ENCODE measurements around the gene CLIP2.
"Not testable (repeated sequence)": the region's sequence is repeated elsewhere in the genome, so short reads cannot be mapped to it uniquely, and the experiment has no call there.

CLIP2 gene

DNA sequence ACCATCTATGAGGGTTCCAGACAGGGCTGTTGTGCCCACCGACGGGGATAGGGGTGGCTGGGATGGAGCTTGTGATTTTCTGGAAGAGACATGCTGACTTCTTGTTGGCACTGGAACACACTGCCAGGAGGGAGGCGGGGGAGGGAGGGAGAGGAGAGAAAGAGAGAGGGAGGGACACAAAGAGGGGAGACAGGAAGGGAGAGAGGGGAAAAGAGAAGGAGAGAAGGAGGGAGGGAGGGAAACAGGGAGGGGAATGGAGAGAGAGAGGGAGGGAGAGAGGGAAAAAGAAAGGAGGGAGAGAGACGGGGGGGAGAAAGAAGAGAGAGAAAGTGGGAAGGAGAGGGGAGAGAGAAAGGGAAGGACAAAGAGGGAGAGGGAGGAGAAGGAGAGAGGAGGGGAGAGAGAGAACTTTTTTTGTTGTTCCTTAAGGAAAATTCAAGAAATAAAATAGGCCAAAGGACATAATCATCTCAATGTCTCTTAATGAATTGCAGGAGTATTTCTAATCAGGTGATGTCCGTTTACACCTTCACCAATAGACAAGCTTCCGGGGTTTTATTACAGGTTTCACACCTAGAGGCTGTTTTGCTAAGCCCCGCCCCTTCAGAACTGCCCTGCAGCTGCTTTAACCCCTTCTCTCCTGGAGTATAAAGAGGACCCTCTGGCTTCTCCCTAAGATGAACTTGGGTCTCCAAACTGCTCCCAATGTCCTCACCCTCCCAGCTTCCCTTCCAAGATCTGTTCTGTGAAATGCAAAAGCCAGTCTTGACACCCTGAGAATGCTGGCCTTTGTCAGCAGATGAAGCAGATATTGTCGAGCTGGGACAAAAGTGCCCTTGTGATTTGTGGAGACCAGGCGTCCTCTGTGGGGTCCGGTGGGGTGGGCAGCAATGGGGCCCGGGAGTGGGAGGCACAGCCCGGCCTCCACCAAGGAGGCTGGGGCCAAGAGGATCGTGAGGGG lies 82.5 kb downstream of the CLIP2 start:
- DNase-seq (ENCODE audit: low spot score), result no peak

- DNase-seq (ENCODE audit: low spot score), result no peak
These were observed 83.4 kb downstream of the CLIP2 start for GRCh38 chr7:74372511-74373111.

DNA sequence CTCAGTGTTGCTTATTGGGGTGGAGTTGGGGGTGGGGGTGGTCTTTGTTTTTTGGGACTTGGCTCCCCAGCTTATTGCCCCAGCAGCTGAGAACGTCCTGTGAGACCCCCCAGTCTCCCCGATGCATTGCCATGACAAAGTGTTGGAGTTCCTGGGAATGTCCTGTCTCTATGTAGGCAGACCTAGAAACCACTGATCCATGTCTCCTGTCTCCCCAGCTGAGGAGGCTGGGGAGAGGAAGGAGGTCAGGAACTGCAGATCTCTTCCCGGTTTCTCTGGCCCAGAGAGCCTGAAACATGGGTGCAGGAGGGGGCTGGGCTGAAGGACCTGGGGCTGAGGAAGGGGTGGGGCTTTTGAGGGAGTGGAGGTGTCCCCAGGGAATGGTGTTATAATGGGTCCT lies 84.3 kb downstream of the CLIP2 start:
- DNase-seq (ENCODE audit: low spot score), result no peak

- no peak for DNase-seq (ENCODE audit: low spot score)
These were observed 86.6 kb downstream of the CLIP2 start for GRCh38 chr7:74375726-74376220.

- no peak for DNase-seq (ENCODE audit: low spot score)
These were observed 87.2 kb downstream of the CLIP2 start for GRCh38 chr7:74376256-74377036.

GRCh38 chr7:74379938-74380337 lies 90.7 kb downstream of the CLIP2 start:
- no peak for DNase-seq (ENCODE audit: low spot score)

DNA sequence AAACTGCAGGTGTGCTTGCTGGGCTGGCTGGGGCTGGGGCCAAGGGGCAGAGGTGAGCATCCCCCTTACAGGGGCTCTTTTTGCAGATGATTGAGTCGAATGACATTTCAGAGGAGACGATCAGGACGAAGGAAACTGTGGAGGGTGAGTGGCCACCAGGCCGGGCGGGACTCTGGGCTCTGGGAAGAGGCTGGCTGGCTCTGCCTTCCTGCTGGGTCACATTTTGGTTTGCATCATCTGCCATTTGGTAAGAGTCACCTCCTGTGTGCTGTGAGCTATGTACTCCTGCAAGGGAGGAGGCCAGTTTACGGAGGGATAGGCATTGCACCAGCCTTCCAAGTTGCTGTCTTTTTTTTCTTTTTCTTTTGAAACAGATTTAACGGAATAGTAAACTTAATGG lies 91.5 kb downstream of the CLIP2 start:
- DNase-seq (ENCODE audit: low spot score), result no peak

GRCh38 chr7:74384086-74384485 lies 94.9 kb downstream of the CLIP2 start:
- DNase-seq (ENCODE audit: low spot score), result not testable (repeated sequence)

DNA sequence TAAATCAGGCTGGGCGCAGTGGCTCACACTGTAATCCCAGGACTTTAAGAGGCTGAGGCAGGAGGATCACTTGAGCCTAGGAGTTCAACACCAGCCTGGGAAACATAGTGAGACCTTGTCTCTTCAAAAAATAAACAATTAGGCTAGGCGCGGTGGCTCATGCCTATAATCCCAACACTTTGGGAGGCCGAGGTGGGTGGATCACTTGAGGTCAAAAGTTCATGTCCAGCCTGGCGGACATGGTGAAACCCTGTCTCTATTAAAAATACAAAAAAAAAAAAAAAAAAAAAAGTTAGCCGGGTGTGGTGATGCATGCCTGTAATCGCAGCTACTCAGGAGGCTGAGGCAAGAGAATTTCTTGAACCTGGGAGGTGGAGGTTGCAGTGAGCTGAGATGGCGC lies 95.6 kb downstream of the CLIP2 start:
- not testable (repeated sequence) for DNase-seq (ENCODE audit: low spot score)

- DNase-seq (ENCODE audit: low spot score), result no peak
These were observed 98.4 kb downstream of the CLIP2 start for GRCh38 chr7:74387606-74388005.

GRCh38 chr7:74388880-74389415 lies 99.7 kb downstream of the CLIP2 start:
- DNase-seq (ENCODE audit: low spot score), result no peak

DNA sequence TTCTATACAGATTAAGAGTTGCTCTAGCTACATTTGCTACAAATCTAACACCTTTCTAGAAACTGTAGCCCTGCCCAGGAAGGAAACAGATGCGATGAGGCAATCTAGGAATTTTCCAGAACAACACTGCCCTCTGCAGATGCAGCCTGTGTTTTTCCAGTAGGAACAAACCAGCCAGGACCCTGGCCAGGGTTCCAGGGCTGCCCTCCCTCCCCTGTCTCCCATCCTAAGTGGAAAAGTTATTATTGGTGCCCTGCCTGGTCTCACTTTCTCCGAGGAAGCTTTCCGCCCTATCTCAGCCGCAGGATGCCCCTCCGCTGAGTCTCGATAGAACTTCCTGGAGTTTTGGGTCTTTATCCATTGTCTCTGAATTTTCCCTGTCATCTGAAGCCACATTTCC lies 104.5 kb downstream of the CLIP2 start:
- DNase-seq (ENCODE audit: low spot score), result not testable (repeated sequence)

GRCh38 chr7:74394601-74395000 lies 105.4 kb downstream of the CLIP2 start:
- DNase-seq (ENCODE audit: low spot score), result not testable (repeated sequence)

DNA sequence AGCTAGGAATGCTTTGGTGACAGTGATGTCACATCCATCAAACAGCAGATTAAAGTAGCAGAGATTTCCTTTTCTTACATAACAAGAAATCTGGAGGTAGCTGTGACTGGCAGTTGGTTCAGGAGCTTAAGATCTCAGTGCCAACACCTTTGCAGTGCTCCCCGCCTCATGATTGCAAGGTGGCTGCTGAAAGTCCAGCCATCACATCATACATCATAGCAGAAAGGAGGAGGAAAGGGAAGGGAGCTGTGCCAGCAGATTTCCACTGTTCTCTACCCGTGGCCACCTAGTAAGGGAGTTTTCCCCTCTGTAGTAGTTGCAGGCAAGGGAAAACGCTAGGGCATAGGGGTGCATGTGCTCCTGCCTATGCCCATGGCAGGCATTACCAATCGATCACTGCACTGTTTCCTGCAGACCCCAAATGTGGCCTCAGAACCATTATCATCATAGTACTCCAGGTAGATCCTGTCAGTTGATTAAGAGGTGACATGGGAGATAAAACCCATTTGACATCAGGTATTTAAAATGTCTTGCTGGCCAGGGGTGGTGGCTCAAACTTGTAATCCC lies 106.6 kb downstream of the CLIP2 start:
- DNase-seq (ENCODE audit: low spot score), result no peak

DNA sequence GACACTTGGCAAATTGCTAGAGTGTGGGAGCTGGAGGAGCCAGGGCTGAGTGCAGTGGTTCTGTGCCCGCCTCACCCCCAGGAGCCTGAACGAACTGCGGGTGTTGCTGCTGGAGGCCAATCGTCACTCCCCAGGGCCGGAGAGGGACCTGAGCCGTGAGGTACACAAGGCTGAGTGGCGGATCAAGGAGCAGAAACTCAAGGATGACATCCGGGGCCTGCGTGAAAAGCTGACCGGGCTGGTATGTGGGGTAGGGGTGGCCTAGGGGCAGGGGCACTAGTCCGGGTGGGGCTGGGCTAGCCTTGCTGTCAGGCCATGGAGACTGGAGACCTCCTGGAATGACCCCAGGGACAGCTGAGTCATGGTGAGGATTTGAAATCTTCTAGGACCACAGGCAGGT lies 107.8 kb downstream of the CLIP2 start:
- DNase-seq (ENCODE audit: low spot score), result no peak

DNA sequence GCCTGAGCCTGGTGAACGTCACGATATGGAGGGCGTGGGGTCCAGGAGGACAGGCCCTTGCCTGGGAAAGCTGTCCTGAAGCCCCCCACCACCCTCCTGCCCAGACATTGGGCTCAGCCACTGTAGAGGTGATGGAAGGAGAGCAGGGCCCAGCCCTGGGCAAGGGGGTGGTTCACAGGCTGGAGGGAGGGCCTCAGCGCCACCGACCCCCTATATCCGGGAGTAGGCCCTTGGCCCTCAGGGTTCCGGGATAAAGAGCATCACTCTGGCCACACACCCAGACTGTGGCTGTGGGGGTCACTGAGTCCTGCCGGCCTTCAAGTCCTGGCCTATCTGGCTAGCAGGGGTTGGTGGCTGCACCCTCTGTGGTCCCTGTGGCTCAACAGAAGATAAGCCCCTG lies 109.2 kb downstream of the CLIP2 start:
- DNase-seq (ENCODE audit: low spot score), result no peak

GRCh38 chr7:74399006-74399405 lies 109.8 kb downstream of the CLIP2 start:
- no peak for DNase-seq (ENCODE audit: low spot score)

- DNase-seq (ENCODE audit: low spot score), result no peak
These were observed 111.4 kb downstream of the CLIP2 start for GRCh38 chr7:74400420-74401136.

DNA sequence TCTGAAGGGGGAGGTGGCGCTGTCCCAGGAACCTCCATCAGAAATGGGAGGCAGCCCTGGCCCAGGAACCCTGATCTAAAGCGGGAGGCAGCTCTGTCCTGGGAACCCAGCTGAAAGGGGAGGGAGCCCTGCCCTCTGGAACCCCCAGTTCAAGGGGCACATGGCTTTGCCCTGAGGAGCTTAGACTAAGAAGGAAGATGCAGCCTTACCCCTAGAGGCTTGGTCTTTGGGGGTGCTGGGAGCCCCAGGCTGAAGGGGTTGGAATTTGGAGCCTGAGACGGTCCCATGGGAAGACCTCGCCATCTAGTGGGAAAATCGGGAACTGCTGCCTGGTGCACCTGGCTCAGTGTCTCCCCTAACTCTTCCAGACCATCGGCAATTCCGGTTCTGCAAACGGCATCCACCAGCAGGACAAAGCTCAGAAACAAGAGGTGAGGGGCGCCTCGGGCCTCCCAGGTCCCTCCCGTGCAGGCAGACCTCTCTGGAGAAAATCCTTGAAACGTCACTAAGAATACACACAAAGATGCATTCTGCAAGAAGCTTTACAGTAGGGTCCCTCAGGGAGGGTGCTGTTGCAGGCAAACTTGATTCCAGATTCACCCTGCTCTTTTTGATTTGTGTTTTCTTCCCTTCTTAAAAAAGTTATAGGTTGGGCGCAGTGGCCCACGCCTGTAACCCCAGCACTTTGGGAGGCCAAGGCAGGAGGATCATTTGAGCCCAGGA lies 112.1 kb downstream of the CLIP2 start:
- DNase-seq (ENCODE audit: low spot score), result peak; percentile 74

GRCh38 chr7:74402668-74403067 lies 113.5 kb downstream of the CLIP2 start:
- not testable (repeated sequence) for DNase-seq (ENCODE audit: low spot score)

Data from LoVo (cell line).